SH-SY5Y (cell line): ENCODE results near the gene ZNF516.

Experiments used
- GATA2 ChIP-seq: IDR thresholded peaks from 2 replicates; pipeline ENCODE4 v1.6.1; 2011; ENCODE audit warnings: mild to moderate bottlenecking, low read depth, low read length
- GATA3 ChIP-seq: IDR thresholded peaks from 2 replicates; pipeline ENCODE4 v1.6.1; 2011; ENCODE audit warnings: low read depth, mild to moderate bottlenecking, low read length, moderate library complexity

GRCh38 chr18:76507830-76508385, 12.9 kb upstream of the ZNF516 start:
- TF ChIP-seq GATA2 (no peak), GATA3 (no peak)
